Effector CD4-positive, alpha-beta T cell (primary cell): ENCODE results near the gene CAPZB.

Experiments
- DNase-seq: peaks from one replicate; pipeline ENCODE4 v3.0.0-alpha.2; 2020

Gene CAPZB

DNA sequence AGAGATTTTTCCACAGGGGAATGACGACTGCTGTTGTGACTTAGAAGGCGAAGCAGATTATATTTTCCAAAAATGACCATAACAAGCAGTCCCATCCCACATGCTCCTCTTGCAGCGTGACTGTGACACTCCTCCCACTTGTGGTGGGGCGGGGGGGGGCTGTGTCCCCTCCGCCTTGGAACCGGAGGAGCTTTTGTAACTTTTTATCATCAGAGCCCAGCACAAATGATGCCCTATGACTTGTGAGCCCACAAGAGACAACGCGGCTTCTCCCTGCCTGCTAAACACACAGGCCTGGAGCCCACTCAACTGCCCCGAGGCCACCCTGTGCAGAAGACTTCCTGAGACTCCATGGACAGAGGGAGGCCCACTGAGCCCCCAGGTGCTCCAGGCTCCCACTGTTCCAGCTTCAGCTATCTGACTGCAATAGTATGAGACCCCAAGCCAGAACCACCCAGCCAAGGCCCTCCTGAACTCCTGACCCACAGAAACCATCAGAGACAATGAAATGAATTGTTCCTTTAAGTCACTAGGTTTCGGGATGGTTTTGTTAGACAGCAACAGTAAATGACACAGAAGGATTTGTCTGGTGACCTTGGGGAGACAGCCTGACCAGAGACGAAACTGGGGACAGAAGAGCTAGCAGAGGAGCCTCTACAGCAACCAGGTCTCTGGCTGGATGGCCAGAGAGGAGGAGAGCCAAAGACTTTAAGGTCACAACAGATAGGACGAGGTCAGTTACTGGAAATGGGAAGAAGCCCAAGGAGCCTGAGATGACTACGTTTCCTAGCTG lies 58.8 kb downstream of the CAPZB start:
- no peak for DNase-seq

DNA sequence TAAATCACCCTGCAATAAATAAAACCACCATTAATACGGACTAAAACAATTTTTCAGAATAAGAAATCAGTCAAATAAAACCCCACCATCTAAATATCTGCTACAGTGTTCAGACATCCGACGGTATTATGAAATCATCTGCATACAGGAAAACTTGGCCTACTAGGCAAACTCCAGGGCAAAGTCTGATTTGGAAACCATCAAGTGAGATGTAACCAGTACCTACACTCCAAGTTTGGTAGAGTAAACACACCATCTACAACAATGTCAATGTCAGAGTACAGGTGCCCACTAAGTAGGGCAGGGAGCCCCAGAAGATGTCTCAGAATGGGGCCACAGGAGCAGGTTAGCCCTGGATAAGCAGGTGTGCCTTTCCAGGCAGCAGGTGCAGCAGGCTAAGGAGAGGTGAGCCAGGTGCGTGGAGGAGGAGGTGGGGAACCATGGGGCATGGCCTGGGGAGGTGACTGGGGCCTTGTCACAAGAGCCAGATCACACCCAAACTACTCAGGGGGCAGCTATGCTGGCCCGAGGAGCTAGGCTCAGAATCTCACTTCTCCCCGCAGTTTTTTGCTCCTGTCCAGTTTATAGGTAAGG lies 59.6 kb downstream of the CAPZB start:
- no peak for DNase-seq

DNA sequence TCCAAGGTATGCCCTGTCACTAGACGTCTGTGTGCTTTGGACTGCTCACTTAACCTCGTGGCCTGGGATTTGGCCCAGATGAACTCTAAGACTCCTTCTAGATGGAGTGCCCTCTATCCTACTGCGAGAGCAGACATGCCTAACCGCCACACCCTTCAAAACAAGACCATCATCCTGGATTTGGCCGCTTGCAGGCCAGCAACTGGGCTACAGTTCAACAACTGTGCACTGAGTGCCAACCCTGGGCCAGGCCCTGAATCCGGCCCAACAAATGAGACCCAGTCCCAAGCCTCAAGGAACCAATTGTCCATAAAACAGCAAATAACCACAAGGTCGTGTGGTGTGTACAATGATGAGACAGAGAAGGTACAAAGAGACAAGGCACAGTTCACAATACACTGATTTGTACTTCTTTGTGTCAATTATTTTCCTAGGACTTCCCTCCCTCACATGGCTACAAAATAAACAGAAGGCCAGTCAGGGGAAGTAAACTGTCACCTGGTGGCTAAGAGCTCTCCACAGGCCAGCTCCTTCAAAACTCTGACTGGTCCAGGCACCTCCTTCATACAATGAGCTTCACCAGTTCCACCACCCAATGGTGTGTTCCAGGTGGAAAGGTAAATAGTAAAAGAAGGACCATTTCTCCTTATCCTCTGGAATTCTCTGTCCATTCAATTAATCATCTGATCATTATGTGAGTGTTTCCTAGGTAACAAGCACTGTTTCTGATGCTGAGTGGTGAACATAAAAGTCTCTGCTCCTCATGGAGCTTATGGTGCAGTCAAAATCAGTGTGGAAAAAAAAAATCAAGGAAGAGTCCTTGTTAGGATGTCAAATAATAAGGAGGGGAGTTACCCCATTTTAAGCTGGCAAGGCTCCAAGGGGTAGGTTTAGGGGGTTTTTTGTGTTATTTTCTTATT lies 60.4 kb downstream of the CAPZB start:
- no peak for DNase-seq

DNA sequence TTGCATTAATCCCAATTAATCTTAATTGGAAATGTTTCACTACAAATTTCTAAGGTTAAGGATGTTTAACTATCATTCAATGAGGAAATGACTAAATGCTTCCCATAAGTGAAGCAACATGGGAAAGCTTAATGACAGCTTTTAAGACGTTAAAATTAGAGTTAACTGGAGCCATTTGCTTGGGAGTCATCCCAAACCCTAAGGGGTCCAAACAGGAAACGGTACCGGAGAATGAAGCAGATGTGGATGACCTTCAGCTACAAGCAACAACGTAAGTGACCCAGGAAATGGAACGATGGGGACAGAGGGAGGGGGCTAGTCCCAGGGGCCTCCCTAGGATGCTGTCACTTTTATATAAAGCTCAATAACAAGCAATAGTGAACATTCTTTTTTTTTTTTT lies 62.2 kb downstream of the CAPZB start:
- DNase-seq = no peak

DNA sequence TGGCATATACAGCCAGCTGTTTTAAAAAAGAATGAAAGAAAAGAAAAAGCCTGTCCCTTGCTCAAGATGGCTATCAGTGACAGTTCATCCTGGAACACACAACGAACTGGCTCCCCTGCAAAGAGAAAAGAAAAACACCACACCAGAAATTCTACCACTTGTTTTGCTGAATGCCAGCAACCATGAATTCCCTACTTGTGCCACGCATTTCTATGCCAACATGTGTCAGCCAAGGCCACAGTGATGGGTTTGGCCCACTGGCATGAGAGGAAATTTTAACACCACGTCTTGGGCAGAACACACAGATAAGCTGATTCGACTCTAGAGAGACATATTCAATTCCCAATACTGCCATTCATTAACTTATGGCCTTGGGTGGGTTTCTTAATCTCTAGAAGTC lies 64.0 kb downstream of the CAPZB start:
- DNase-seq = no peak

DNA sequence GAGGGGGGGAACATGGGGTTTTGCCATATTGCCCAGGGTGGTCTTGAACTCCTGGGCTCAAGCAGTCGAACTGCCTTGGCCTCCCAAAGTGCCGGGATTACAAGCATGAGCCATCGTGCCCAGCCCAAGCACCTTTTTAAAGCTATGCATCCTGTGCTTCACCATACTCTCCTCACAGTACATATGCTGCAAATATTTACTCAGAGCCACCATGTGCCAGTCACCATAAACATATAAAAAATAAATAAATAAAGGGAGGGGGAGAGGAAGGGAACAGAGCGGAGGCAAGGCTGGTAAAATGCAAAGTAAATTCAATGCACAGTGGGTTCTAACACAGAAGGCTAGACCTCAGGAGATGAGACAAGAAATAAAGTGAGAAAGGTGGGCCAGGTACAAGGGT lies 64.7 kb downstream of the CAPZB start:
- no peak for DNase-seq

DNA sequence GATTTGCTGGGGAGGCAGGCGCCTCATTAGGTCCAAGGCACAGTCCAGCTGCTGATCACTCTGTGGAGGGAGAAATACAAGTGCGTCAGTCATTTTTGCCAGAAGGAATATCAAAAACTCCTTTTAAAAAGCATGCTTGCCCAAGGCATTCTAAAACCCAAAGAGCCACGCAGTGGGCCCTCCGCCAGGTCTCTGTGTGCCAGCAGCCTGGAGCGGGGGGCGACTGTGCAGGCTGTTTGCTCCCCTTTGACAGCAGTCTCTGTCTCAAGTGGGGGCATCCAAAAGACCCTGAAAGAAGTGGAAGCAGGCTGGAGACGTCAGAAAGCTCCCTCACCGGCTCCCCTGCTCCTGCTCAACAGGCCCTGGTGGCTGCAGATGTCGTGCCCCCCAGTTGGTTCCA lies 65.6 kb downstream of the CAPZB start:
- no peak for DNase-seq

DNA sequence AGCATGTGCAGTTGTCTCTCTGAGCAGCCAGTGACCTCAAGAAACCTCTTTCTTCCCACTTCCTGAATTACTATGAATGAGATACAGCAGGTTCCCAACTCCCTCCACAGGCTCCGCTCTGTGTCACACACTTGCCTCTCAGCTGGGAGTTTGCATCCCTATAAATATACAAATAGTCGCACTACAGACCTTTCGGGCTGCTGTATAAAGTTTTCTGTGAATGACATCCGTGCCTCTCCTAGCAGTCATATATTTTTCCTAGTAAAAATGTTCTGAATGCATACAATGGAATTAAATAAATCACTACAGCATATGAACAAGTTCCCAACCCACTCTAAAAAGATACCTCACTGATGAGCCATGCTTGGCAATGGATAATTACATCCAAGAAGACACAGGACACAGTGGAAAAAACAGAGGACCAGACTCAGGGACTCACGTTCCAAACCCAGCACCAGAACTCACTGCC lies 66.8 kb downstream of the CAPZB start:
- DNase-seq = no peak

DNA sequence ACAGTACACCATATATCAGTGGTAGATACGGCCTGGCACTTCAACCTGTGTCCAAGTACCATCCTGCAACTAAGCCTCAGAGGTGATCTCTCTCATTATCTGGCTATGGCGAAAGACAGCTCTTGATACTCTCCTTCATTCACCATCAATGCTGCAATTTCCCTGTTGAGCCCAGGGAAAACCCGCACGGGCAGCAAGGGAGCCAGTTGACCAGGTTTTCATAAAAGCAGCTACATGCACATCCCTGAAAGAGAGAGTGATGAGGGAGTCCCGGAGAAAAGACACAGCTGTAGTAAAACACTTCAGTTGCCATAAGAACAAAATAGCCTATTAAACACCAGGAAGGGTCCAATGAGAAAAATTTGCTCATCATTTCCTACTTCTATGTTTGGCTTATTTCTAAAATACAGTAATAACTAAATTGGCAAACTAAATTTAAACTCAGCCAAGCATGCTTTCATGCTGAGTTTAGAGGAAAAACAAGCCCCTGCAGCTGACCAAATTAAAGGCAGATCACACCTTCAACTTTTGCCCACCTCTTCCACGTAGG lies 68.3 kb downstream of the CAPZB start:
- DNase-seq = no peak

DNA sequence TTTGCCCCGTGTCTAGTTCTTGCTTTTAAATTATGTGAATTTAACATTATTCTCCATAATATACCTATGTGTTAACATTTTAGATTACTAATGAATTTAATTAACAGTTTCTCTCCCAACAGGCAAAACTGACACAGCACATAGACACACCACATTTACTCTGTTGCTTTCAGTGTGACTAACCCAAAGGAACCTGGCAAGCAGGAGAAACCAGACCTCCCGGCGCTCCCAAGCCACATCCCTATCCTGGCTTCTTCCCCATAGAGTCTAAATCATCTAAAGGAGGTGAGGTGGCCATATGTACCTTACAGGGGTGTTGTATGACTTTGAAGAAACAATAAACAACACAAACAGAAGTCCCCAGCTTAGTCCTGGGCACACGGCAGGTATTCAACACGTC lies 69.2 kb downstream of the CAPZB start:
- DNase-seq = no peak

DNA sequence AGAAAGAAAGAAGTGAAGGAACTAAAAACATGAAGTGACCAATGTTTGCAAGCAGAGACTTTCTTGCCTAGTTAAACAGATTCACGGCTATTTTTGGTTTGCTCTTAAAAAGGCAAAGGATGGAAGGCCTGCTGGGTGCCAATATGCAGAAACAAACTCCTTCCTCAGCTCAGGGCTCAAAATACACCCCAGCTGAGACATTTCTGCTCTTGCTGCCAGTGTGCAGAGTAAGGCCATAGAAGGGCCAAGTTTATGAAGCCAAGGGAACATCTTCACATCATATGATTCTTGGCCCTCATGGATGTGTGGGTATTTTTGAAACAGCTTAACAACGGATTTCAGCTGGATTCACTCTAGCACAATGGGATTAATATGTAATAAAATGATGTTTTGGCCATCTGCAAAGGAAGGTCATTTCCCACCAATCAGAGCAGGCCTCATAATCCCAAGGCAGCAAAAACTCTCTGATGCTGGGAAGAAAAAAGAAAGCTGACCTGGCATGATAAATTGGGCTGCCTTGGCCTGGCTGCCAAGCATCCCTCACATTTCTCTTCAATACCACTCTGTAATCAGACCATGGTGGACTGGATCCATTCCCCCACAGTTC lies 70.7 kb downstream of the CAPZB start:
- no peak for DNase-seq

DNA sequence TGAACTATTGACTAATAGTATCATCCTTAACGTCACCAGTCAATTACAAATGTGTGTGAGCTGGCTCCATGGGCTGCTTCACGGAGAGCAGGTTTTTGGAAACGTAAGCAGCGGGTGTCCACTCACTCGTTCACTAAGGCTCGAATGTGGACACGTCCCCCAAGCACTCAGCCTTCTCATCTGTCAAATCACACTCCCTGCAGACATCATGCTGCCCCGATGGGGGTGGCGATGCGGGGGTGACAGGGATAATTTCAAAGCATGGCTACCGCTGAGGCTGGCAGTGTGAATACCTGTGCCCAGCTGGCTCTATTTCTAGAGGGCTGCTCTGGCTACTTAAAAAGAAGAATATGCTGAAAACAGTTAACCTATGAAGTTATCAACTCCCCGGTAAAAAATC lies 71.3 kb downstream of the CAPZB start:
- DNase-seq = no peak

DNA sequence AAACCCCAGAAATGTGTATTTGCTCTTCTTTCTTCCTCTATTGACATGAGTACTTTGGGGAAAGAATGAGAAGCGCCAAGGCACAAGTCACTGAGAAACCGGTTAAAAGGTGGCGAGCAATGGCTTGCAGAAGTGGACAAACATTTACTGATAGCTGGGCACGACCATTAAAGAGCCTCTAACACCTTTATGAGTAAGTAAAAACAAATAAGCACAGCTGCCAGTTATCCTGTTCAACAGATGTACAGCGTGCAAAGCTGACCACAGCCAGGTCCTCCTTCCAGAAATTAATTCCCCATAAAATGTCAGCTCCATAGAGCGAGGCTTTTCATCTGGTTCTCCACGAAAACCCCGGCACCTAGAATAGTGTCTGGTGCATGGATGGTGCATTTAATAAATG lies 72.7 kb downstream of the CAPZB start:
- DNase-seq = no peak

DNA sequence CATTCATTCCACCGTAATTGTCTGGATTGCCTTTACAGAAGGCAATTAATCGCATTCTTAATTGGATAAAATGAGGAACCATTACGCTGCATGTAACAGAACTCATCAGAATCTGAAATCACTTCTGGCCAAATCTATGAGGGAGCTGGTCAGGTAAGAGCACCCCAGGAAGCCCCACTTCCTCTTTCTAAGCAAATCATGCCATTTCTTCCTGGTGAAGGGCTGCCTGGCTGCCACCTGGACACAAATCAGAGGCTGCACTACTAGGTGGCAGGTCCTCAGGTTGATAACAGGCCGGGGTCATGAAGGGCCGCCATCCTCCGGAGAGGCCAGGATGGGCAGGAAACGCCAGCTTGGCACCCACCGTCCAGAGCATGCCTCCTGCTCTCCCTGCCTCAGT lies 73.7 kb downstream of the CAPZB start:
- no peak for DNase-seq

DNA sequence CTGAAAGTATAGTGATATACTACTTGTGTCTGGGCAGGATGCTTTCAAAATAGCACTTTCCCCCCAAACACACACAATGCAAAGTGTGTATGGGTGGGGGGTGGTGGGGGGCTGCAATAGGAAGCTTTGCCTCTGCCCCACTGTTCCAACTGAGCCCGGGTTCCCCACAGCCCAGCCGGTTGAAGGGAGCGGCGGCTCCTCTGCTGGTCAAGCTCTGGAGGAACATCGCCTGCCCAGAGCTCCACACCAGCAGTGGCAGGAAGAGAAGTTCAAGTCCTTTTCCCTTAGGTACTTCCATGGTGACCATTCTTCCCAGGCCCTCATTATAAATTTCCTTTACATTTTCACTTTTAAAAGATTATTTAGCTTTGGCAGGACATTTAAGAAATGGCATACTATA lies 74.9 kb downstream of the CAPZB start:
- DNase-seq = no peak

DNA sequence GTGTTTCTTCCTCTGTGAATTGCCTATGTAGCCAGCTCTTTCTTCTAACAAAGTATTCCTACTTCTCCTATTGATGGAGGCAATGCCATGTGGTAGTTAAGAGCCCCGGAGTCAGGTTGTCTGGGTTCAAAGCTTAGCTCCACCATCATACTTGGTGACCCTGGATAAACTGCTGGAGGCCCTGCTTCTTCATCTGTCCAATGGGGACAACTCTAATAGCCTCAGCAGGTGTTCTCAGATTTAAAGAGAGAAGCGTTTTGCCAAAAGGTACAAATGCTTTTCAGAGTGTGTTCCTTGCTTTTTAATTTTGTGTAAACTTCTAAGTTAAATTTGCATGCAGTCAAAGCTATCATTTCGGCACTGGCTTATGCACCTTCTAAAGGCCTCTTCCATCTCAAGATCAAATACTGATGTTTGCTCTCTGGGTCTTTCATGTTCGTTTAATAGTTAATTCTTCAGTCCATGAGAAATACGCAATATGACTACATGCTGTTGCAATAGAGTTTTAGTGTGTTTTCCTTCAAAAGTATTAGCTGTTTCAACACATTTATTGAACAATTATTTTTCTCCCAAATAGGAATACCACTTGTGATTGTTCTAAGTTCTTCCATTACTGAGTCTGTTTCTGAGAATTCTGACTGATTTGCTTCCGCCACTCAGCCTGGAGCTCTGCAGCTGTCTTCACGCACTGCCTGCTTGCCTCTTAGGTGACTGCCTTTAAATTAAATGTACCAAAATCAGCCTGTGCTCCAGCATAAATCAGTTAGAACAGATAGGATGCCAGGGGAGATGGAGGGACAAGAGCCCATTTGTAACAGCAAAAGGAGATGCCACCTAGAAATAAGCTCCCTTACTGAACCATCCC lies 75.6 kb downstream of the CAPZB start:
- DNase-seq = no peak

DNA sequence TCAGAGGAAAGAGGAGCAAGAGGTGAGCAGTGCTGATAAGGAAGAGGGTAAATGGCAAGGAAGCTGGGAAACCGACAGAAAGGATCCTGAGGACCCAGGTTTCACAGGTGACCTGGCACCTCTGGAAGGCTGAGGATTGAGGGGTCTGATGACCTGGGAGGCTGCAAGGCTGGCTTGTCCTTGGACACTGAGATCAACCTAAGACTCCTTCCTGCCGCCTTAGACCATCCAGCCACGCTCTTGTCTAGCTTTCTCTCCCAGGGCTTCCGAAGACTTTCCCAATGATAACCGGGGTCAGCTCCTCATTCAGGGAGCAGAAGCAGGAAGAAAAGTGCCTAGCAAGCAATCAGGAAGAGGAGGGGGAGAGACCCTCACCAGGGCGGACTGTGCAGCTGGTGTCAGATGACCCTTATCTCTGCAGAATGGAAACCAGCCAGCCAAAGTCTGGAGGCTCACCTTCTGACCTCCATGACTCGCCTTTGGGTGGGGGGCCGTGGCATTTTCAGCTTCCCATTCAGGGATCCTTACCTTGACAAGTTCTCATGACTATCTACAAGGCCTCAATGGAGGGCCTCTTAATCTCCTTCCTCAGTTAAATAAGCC lies 77.7 kb downstream of the CAPZB start:
- no peak for DNase-seq

DNA sequence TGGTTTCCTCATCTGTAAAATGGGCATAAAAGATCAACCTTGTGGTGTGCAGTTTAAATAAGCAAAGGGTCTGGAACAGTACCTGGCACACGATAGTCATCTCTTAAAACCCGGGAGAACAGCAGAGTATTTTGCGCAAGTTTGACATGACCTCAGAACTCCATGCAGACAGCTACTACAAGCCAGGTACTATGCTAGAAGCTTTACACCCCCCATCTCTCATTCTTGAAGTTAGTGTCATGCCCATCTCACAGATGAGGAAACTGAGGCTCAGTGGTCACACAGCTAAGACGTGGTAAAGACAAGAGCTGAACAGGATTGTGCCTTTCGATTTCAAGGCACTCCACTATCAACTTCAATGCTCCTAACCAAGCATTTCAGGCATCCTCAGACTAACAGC lies 78.7 kb downstream of the CAPZB start:
- no peak for DNase-seq

DNA sequence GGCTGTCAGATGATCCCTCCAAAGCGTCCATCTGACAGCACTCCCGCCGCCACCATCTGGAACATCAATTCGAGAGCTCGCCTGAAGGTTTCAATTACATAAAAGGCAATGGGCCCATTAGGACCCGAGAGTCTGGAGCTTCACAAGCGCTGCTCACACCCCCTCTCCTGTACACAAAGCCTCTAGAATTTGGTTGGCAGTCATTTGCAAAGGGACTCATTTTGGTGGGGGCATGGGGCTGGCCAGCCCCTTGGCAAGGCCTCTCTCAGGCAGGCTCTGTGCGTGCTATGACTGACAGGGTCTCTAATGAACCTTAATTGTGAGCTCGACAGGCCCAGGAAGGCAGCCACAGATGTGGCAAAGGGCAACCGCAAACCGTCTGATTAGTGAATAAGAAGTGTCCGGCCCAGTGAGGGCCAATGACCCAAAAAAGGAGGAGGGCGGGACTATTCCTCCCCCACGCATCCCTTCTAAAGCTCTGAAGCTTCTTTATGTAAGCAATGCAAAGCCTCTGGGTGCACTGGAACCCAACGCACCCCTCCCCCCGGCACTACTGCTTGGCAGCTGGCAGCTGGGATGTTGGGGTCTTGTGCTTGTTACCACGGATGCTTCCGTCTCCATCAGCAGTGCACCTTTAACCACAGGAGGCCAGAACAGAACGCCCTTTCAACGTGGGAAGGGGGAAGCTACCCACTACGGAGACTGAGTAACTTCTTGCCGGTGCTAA lies 79.4 kb downstream of the CAPZB start:
- no peak for DNase-seq

DNA sequence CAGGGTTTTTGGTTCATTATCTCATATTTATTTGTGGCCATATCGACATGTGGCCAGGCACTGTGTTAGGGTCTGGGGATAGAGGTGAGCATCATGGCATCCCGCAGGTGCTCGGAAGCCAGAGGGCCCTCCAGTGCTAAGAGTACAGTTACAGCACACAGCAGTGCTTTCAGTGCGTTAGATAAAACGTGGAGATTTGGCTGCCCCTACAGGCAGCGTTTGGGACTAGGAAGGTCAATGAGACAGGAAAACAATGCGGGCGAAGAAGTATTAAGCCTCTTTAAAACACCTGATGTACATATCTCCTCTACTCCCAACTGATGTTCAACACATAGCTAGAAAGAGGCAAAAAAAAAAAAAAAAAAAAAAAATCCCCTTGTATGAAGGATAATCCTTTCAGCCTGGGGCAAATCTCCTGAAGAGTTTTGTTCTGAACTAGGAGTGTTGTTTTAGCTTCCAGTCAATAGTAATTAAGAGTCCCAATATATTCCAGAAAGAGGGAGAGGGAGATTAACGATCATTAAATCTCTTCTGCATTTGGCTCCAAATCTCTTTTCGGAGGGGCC lies 80.1 kb downstream of the CAPZB start:
- DNase-seq = no peak
